Transverse colon (tissue), 4 donors: ENCODE measurements around the gene UNC5B. TPM values are rescaled to one million over a fixed set of nuclear protein-coding genes. Genes with fewer than 3 reads are reported as not detected.

Experiments used
- DNase-seq: peaks from one replicate; pipeline ENCODE4 v3.0.0-alpha.2; 2019
- H3K27ac ChIP-seq, 4 donors: fragments of 200-600 bp; sonication (generic); 2 replicates each; pipeline ENCODE4 v1.5.1; 2016 to 2018; ENCODE audit warnings: inconsistent platforms in 4 of 4
- H3K27me3 ChIP-seq: fragments of 200-600 bp; sonication (generic); 2 replicates; pipeline ENCODE4 v1.5.1; 2017; ENCODE audit warnings: inconsistent platforms
- H3K36me3 ChIP-seq, 4 donors: fragments of 200-600 bp; sonication (generic); 2 replicates each; pipeline ENCODE4 v1.5.1; 2017 to 2019; ENCODE audit warnings: inconsistent platforms in 4 of 4
- H3K4me1 ChIP-seq, 4 donors: fragments of 200-600 bp; sonication (generic); 2 replicates each; pipeline ENCODE4 v1.5.1; 2017 to 2020; ENCODE audit warnings: inconsistent platforms in 4 of 4
- H3K4me3 ChIP-seq, 4 donors: fragments of 200-600 bp; sonication (generic); 1 replicate in 1 of 4; 2 replicates in 3 of 4; pipeline versions ENCODE4 v1.5.1 to v1.6.1; 2017 to 2019; ENCODE audit warnings: inconsistent platforms in 4 of 4
- H3K9me3 ChIP-seq, 2 donors: fragments of 200-600 bp; sonication (generic); 2 replicates each; pipeline ENCODE4 v1.5.1; 2017 to 2019; ENCODE audit warnings: inconsistent platforms in 2 of 2
- CTCF ChIP-seq, 5 experiments: fragments of 200-600 bp in 3 of 5; fragments of 450-650 bp in 2 of 5; sonication (generic) in 3 of 5; IDR thresholded peaks; 1 replicate in 2 of 5; 2 replicates in 3 of 5; pipeline ENCODE4 v1.5.1; 2016 to 2017; ENCODE audit warnings: antibody characterized with exemption in 5 of 5, inconsistent platforms in 3 of 5, mild to moderate bottlenecking in 2 of 5, moderate library complexity in 1 of 5
- EP300 ChIP-seq: sonication (generic); formaldehyde crosslinking; IDR thresholded peaks from one replicate; pipeline ENCODE4 v1.6.1; 2017; ENCODE audit warnings: antibody characterized with exemption, low read depth
- POLR2A ChIP-seq: fragments of 450-650 bp; IDR thresholded peaks from one replicate; pipeline ENCODE4 v1.6.1; 2016; ENCODE audit warnings: antibody characterized with exemption, mild to moderate bottlenecking, moderate library complexity
- POLR2AphosphoS5 ChIP-seq, 3 donors: sonication (generic); formaldehyde crosslinking; IDR thresholded peaks; one replicate each; pipeline ENCODE4 v1.6.1; 2016; ENCODE audit warnings: antibody characterized with exemption in 3 of 3
- WGBS, 2 donors: methylation state at CpG; one replicate each; pipeline ENCODE4 v1.1.5; 2018; ENCODE audit warnings: low coverage in 1 of 2; 5-methylcytosine and 5-hydroxymethylcytosine counted together
- in situ Hi-C, 4 donors: fragments of 200-750 bp; cut with MboI; loops; one replicate each; pipeline versions ENCODE4 v1.15.0 to v1.15.1; 2017; ENCODE audit warnings: low sequenced_read_pairs in 3 of 4, low pct_ligation_motif_present in 1 of 4, low pct_unique_long_range_greater_than_20kb in 1 of 4
- intact Hi-C: fragments of 100-400 bp; cut with DNase I; formaldehyde crosslinking; loops from one replicate; pipeline ENCODE4 v1.15.1; 2023; ENCODE audit warnings: low total_unique reads
- total RNA-seq, 4 donors: library from RNA; depleted of rRNA; stranded (reverse); fragments of >200 nt; gene quantifications; one replicate each; pipeline ENCODE4 v1.1.0, GENCODE V29; 2016

Gene UNC5B
- total RNA-seq, 4 donors from 2014 or later: 12.3 to 74.1 (median 41.2) TPM

- H3K27me3 ChIP-seq: peaks cover 7% of the 10 kb centered on the region
- intact Hi-C loops (no loop called here), in situ Hi-C loops (no loop called here)
- no peak overlapping the region for H3K27ac ChIP-seq
- no peak for DNase-seq
- H3K4me3 ChIP-seq: no peak overlapping the region
- H3K36me3 ChIP-seq: no peaks in the 10 kb centered on the region
- TF ChIP-seq POLR2A: no peak
- TF ChIP-seq EP300: no peak
- no peak for TF ChIP-seq POLR2AphosphoS5 (IDR thresholded peaks at IDR 0.05)
- TF ChIP-seq CTCF (IDR thresholded peaks at IDR 0.05): no peak
- WGBS, 2 donors: 86 to 100% methylated on average over 2 to 5 of the region's 5 CpGs
- H3K9me3 ChIP-seq: no peaks in the 10 kb centered on the region
- H3K4me1 ChIP-seq: peaks cover 2 to 19% (median 16%) of the 10 kb centered on the region in 4 donors
These were observed 9.3 kb downstream of the UNC5B start for GRCh38 chr10:71221586-71222202.

- no peaks in the 10 kb centered on the region for H3K9me3 ChIP-seq
- DNase-seq: no peak
- H3K4me3 ChIP-seq: no peak overlapping the region
- WGBS, 2 donors: 59 to 73% methylated on average over 3 to 11 of the region's 11 CpGs
- H3K27ac ChIP-seq: no peak overlapping the region
- in situ Hi-C loops: no loop called here
- intact Hi-C loops: no loop called here
- no peak for TF ChIP-seq POLR2A
- H3K4me1 ChIP-seq: peaks cover 0 to 9% (median 6%) of the 10 kb centered on the region in 4 donors
- no peaks in the 10 kb centered on the region for H3K27me3 ChIP-seq
- no peaks in the 10 kb centered on the region for H3K36me3 ChIP-seq
These were observed 10.4 kb downstream of the UNC5B start for GRCh38 chr10:71222601-71223346.

- Histone ChIP-seq H3K27ac (no peak overlapping the region), H3K36me3 (no peaks in the 10 kb centered on the region), H3K4me3 (no peak overlapping the region), H3K9me3 (no peaks in the 10 kb centered on the region), H3K4me1 (peaks cover 0 to 2% (median 0%) of the 10 kb centered on the region in 4 donors), H3K27me3 (no peaks in the 10 kb centered on the region)
- DNase-seq: no peak
- intact Hi-C loops (no loop called here), in situ Hi-C loops (no loop called here)
- TF ChIP-seq POLR2A (no peak), CTCF (IDR thresholded peaks at IDR 0.05) (no peak), POLR2AphosphoS5 (IDR thresholded peaks at IDR 0.05) (no peak), EP300 (no peak)
- WGBS, 2 donors: 95 to 100% methylated on average over 1 to 4 of the region's 4 CpGs
These were observed 11.1 kb downstream of the UNC5B start for GRCh38 chr10:71223347-71224058.

GRCh38 chr10:71225291-71226058 is 13.1 kb downstream of the UNC5B start:
- in situ Hi-C loops: no loop called here
- WGBS, 2 donors: 33 to 73% methylated on average over 2 to 12 of the region's 12 CpGs
- Histone ChIP-seq H3K27ac (no peak overlapping the region), H3K9me3 (no peaks in the 10 kb centered on the region), H3K36me3 (no peaks in the 10 kb centered on the region), H3K4me1 (peaks cover 0 to 8% (median 0%) of the 10 kb centered on the region in 4 donors), H3K27me3 (no peaks in the 10 kb centered on the region), H3K4me3 (no peak overlapping the region)
- intact Hi-C loops: loop anchor here (5.0 kb wide), 1 partner anchor 1813 kb away; no protein-coding TSS in a partner anchor
- TF ChIP-seq POLR2AphosphoS5 (IDR thresholded peaks at IDR 0.05): no peak
- no peak for TF ChIP-seq POLR2A
- no peak for DNase-seq
